H1 (cell line): ENCODE measurements around the gene SYT6. TPM values are rescaled to one million over a fixed set of nuclear protein-coding genes. Genes with fewer than 3 reads are reported as not detected.

Experiments used
- CTCF ChIA-PET: fragments of 300-600 bp; sonication (Branson Sonifier 250); formaldehyde crosslinking; loops from one replicate; lab custom pipeline; 2021; ENCODE audit not compliant: partially characterized antibody; lab: Charles Lee
- POLR2A ChIA-PET: fragments of 300-600 bp; sonication (Branson Sonifier 250); formaldehyde crosslinking; loops from one replicate; lab custom pipeline; 2021; ENCODE audit warnings: inconsistent platforms; ENCODE audit not compliant: partially characterized antibody; lab: Charles Lee
- DNase-seq, 2 experiments: peaks; one replicate each; pipeline versions ENCODE4 v3.0.0 to v3.0.0-alpha.2; 2010 to 2022; ENCODE audit warnings: low spot score in 2 of 2, low read depth in 1 of 2, mixed read lengths in 1 of 2
- FAIRE-seq: peaks from 2 replicates; lab custom pipeline; 2011; peaks lifted over from hg19 to GRCh38; lab: Jason Lieb, UNC
- H2AFZ ChIP-seq: 2 replicates; pipeline ENCODE4 v1.8.1; 2012; ENCODE audit warnings: low read length, inconsistent platforms
- H2AK5ac ChIP-seq: 2 replicates; pipeline ENCODE4 v1.6.1; 2013; ENCODE audit warnings: low read depth, low read length
- H2BK120ac ChIP-seq: replicated peaks from 2 replicates; pipeline ENCODE3; 2013; ENCODE audit warnings: low read depth, low read length, inconsistent platforms
- H2BK12ac ChIP-seq: 2 replicates; pipeline ENCODE4 v1.6.1; 2013; ENCODE audit warnings: low read depth, low read length
- H2BK15ac ChIP-seq: 2 replicates; pipeline ENCODE4 v1.6.1; 2013; ENCODE audit warnings: low read length
- H2BK20ac ChIP-seq: 2 replicates; pipeline ENCODE4 v1.6.1; 2013; ENCODE audit warnings: low read length
- H2BK5ac ChIP-seq: 2 replicates; pipeline ENCODE4 v1.6.1; 2013; ENCODE audit warnings: low read depth, low read length
- H3K14ac ChIP-seq: 2 replicates; pipeline ENCODE4 v1.6.1; 2013; ENCODE audit warnings: inconsistent platforms; ENCODE audit not compliant: insufficient read length
- H3K18ac ChIP-seq: 2 replicates; pipeline ENCODE4 v1.6.1; 2013; ENCODE audit warnings: low read length; ENCODE audit errors: extremely low read depth
- H3K23ac ChIP-seq: 2 replicates; pipeline ENCODE4 v1.6.1; 2013; ENCODE audit warnings: inconsistent platforms; ENCODE audit not compliant: insufficient read length
- H3K23me2 ChIP-seq: 2 replicates; pipeline ENCODE4 v1.6.1; 2013; ENCODE audit warnings: low read depth, low read length
- H3K27ac ChIP-seq: 2 replicates; pipeline ENCODE4 v1.6.1; 2011; ENCODE audit warnings: low read depth, low read length, inconsistent platforms
- H3K27me3 ChIP-seq, 4 experiments: replicated peaks in 1 of 4; 1 replicate in 1 of 4; 2 replicates in 3 of 4; pipeline versions ENCODE4 v1.6.1 to v1.8.1; 2011 to 2013; ENCODE audit warnings: low read length in 3 of 4, mild to moderate bottlenecking in 3 of 4, inconsistent platforms in 2 of 4, mixed read lengths in 2 of 4, moderate library complexity in 1 of 4; ENCODE audit not compliant: control insufficient read depth in 3 of 4, insufficient read depth in 3 of 4; ENCODE audit errors: extremely low read depth in 1 of 4
- H3K36me3 ChIP-seq, 4 experiments: 2 replicates each; pipeline versions ENCODE4 v1.6.1 to v1.8.1; 2011 to 2013; ENCODE audit warnings: mild to moderate bottlenecking in 4 of 4, low read length in 3 of 4, moderate library complexity in 2 of 4, control low read depth in 1 of 4, inconsistent platforms in 1 of 4; ENCODE audit not compliant: insufficient read depth in 4 of 4, control insufficient read depth in 2 of 4
- H3K4ac ChIP-seq: replicated peaks from 2 replicates; pipeline ENCODE3; 2013; ENCODE audit warnings: low read length, low read depth, mixed read lengths, inconsistent platforms; ENCODE audit not compliant: insufficient read length
- H3K4me1 ChIP-seq, 4 experiments: replicated peaks in 1 of 4; 1 replicate in 1 of 4; 2 replicates in 3 of 4; pipeline versions ENCODE4 v1.6.1 to v1.8.1; 2011 to 2013; ENCODE audit warnings: low read length in 3 of 4, inconsistent platforms in 2 of 4, mixed read lengths in 1 of 4; ENCODE audit not compliant: insufficient read depth in 4 of 4, control insufficient read depth in 3 of 4
- H3K4me2 ChIP-seq, 2 experiments: 2 replicates each; pipeline versions ENCODE4 v1.6.1 to v1.8.1; 2011 to 2013; ENCODE audit warnings: low read depth in 2 of 2, low read length in 2 of 2, control low read depth in 1 of 2, inconsistent platforms in 1 of 2, mild to moderate bottlenecking in 1 of 2; ENCODE audit not compliant: insufficient read depth in 1 of 2
- H3K4me3 ChIP-seq, 4 experiments: fragments of 200-600, 300-600 bp in 1 of 4; sonication (generic), shearing (Covaris generic), sonication (Bioruptor Twin) in 1 of 4; 2 replicates each; pipeline versions ENCODE4 v1.5.1 to v1.8.1; 2011 to 2016; ENCODE audit warnings: low read length in 4 of 4, low read depth in 3 of 4, control low read depth in 2 of 4, inconsistent platforms in 2 of 4, mild to moderate bottlenecking in 2 of 4, mixed read lengths in 1 of 4, moderate library complexity in 1 of 4; ENCODE audit not compliant: insufficient read depth in 2 of 4; ENCODE audit errors: extremely low read depth in 1 of 4
- H3K56ac ChIP-seq: replicated peaks from 2 replicates; pipeline ENCODE3; 2013; ENCODE audit warnings: low read depth, mild to moderate bottlenecking, mixed read lengths, low read length, inconsistent platforms; ENCODE audit not compliant: insufficient read length
- H3K79me1 ChIP-seq: 2 replicates; pipeline ENCODE4 v1.6.1; 2013; ENCODE audit warnings: low read depth, low read length, control low read depth
- H3K79me2 ChIP-seq, 2 experiments: 2 replicates each; pipeline versions ENCODE4 v1.6.1 to v1.8.1; 2012 to 2013; ENCODE audit warnings: low read length in 2 of 2, mild to moderate bottlenecking in 2 of 2, inconsistent platforms in 1 of 2; ENCODE audit not compliant: insufficient read depth in 2 of 2, control insufficient read depth in 1 of 2
- H3K9ac ChIP-seq, 4 experiments: replicated peaks in 1 of 4; 1 replicate in 1 of 4; 2 replicates in 3 of 4; pipeline versions ENCODE4 v1.6.1 to v1.8.1; 2011 to 2013; ENCODE audit warnings: low read depth in 3 of 4, low read length in 3 of 4, control low read depth in 2 of 4, mild to moderate bottlenecking in 2 of 4, moderate library complexity in 2 of 4, inconsistent platforms in 1 of 4; ENCODE audit errors: extremely low read depth in 1 of 4
- H3K9me3 ChIP-seq, 2 experiments: 2 replicates each; pipeline versions ENCODE4 v1.6.1 to v1.8.1; 2012 to 2013; ENCODE audit warnings: mild to moderate bottlenecking in 2 of 2, moderate library complexity in 2 of 2, control low read depth in 1 of 2, inconsistent platforms in 1 of 2, low read depth in 1 of 2, low read length in 1 of 2, mixed read lengths in 1 of 2; ENCODE audit not compliant: insufficient read depth in 2 of 2
- H4K20me1 ChIP-seq, 2 experiments: replicated peaks in 1 of 2; 2 replicates each; pipeline versions ENCODE3 to v1.8.1; 2011 to 2013; ENCODE audit warnings: inconsistent platforms in 2 of 2, low read length in 2 of 2, mild to moderate bottlenecking in 1 of 2; ENCODE audit not compliant: insufficient read depth in 2 of 2, control insufficient read depth in 1 of 2
- H4K5ac ChIP-seq: 2 replicates; pipeline ENCODE4 v1.6.1; 2013; ENCODE audit warnings: low read length, low read depth, mixed read lengths, inconsistent platforms; ENCODE audit not compliant: insufficient read length
- H4K8ac ChIP-seq: 2 replicates; pipeline ENCODE4 v1.8.0; 2013; ENCODE audit warnings: mild to moderate bottlenecking, moderate library complexity, low read length, inconsistent platforms; ENCODE audit not compliant: insufficient read depth; ENCODE audit errors: extremely low read depth
- H4K91ac ChIP-seq: replicated peaks from 2 replicates; pipeline ENCODE3; 2013; ENCODE audit warnings: low read length, mixed read lengths, inconsistent platforms; ENCODE audit not compliant: insufficient read length
- WGBS, 2 experiments: shearing (Covaris generic) in 1 of 2; methylation state at CpG; one replicate each; pipeline versions ENCODE4 v1.1.6 to v1.1.7; 2013 to 2015; ENCODE audit warnings: low lambda C conversion rate in 2 of 2, mixed read lengths in 2 of 2, inconsistent platforms in 1 of 2, low coverage in 1 of 2, missing lambda C conversion rate in 1 of 2; ENCODE audit not compliant: insufficient replicate concordance in 2 of 2, insufficient coverage in 1 of 2, insufficient read length in 1 of 2; ENCODE audit errors: extremely low coverage in 1 of 2, missing lambda C conversion rate in 1 of 2; 5-methylcytosine and 5-hydroxymethylcytosine counted together
- polyA plus RNA-seq, 7 experiments: library from polyadenylated mRNA; depleted of rRNA in 3 of 7; stranded (reverse) in 5 of 7; unstranded in 2 of 7; fragments of >200 nt in 5 of 7; fragments of 200-250 nt in 2 of 7; gene quantifications; 1 replicate in 5 of 7; 2 replicates in 1 of 7; 4 replicates in 1 of 7; pipeline versions ENCODE4 v1.2.1 to v1.2.3, GENCODE V29; 2011 to 2013; ENCODE audit warnings: missing spikeins in 2 of 7, mixed read lengths in 2 of 7
- total RNA-seq: library from RNA; stranded (reverse); fragmentation: NEBNext Ultra II Directional; extraction: Animal tissue kit (Norgen Biotek cat#: 25700); gene quantifications from 2 replicates; pipeline ENCODE4 v1.2.1, GENCODE V29; 2021

SYT6 gene
- total and polyA plus RNA-seq, 2 of the 8 experiments (the other 6 are each of a cell fraction or from before 2014, with no cell fraction given), result 33.7 to 83.5 TPM

GRCh38 chr1:114164840-114165543 is 11.3 kb upstream of the SYT6 start:
- no peak overlapping the region for H3K23ac ChIP-seq
- H2AK5ac ChIP-seq, result no peak overlapping the region
- no peak overlapping the region for H3K18ac ChIP-seq
- no peak overlapping the region for H2AFZ ChIP-seq
- H3K56ac ChIP-seq, result no peak overlapping the region
- FAIRE-seq, result no peak
- no peaks in the 10 kb centered on the region for H3K79me2 ChIP-seq
- no peak overlapping the region for H3K27ac ChIP-seq
- H4K20me1 ChIP-seq, result no peaks in the 10 kb centered on the region
- POLR2A ChIA-PET, result interaction anchor here (1.6 kb wide), 1 partner anchor 12 kb away, joined by 4 read pairs; no protein-coding TSS in a partner anchor
- H3K4me1 ChIP-seq, result peaks cover 0 to 3% (median 0%) of the 10 kb centered on the region in 4 experiments; a peak in 2 of 7 replicates
- no peaks in the 10 kb centered on the region for H3K79me1 ChIP-seq
- peaks cover 0 to 3% (median 0%) of the 10 kb centered on the region in 4 experiments; a peak in 1 of 7 replicates for H3K27me3 ChIP-seq
- H3K36me3 ChIP-seq, result no peaks in the 10 kb centered on the region
- WGBS, 2 experiments, result 89% methylated on average over 3 of the region's 3 CpGs; no CpG with 5 or more reads in 1 of the 2 experiments
- no peak overlapping the region for H4K8ac ChIP-seq
- CTCF ChIA-PET, result interaction anchor here (0.8 to 2.6 kb wide), 6 partner anchors 10 to 186 kb away, joined by 3 to 15 read pairs (median 4); partner anchors contain the start of gene OLFML3
- H2BK15ac ChIP-seq, result no peak overlapping the region
- no peaks in the 10 kb centered on the region for H3K9me3 ChIP-seq
- H3K4ac ChIP-seq, result no peak overlapping the region
- H2BK120ac ChIP-seq, result no peak overlapping the region
- no peaks in the 10 kb centered on the region; the same call in 1 of the 2 replicates for H3K23me2 ChIP-seq
- H3K4me3 ChIP-seq, result no peak overlapping the region
- H2BK5ac ChIP-seq, result no peak overlapping the region
- H4K91ac ChIP-seq, result no peak overlapping the region
- no peak overlapping the region for H3K14ac ChIP-seq
- no peak overlapping the region for H2BK20ac ChIP-seq
- H3K4me2 ChIP-seq, result no peak overlapping the region; a peak in 1 of 4 replicates
- no peak overlapping the region for H4K5ac ChIP-seq
- no peak for DNase-seq
- no peak overlapping the region for H2BK12ac ChIP-seq
- no peak overlapping the region for H3K9ac ChIP-seq
